Neural progenitor cell (in vitro differentiated cells): Measurements from ENCODE around the gene CPB1.

ENCODE experiments used
- EZH2 ChIP-seq: fragments of 200-600 bp; sonication (generic); IDR thresholded peaks from 2 replicates; pipeline ENCODE4 v1.6.1; 2017; ENCODE audit warnings: antibody characterized with exemption, mild to moderate bottlenecking, moderate library complexity
- TF ChIP-seq, protein P1 (sequence below): fragments of 200-600 bp; sonication (generic); IDR thresholded peaks from 2 replicates; pipeline ENCODE4 v1.5.1; 2017; ENCODE audit warnings: antibody characterized with exemption, mild to moderate bottlenecking

DNA sequence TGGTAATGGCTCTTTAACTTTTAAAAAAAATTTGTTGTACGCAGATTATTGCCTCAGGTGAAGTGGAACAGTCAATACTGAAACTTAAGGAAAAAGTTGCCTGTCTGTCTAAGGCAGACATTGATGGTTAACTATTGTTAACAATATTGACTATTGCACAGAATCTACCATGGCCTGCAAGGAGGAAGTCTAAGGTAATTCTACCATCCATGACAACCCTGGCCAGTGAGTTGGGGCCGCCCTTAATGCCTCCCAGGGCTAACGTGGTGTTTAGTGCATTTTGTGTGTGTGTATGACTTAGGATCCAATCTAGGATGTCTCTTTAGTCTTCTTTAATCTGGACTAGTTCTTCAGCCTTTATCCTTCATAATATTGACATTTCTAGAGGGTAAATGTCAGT, 2.1 kb upstream of the CPB1 start:
- TF ChIP-seq EZH2: no peak
- TF ChIP-seq, protein P1, sequence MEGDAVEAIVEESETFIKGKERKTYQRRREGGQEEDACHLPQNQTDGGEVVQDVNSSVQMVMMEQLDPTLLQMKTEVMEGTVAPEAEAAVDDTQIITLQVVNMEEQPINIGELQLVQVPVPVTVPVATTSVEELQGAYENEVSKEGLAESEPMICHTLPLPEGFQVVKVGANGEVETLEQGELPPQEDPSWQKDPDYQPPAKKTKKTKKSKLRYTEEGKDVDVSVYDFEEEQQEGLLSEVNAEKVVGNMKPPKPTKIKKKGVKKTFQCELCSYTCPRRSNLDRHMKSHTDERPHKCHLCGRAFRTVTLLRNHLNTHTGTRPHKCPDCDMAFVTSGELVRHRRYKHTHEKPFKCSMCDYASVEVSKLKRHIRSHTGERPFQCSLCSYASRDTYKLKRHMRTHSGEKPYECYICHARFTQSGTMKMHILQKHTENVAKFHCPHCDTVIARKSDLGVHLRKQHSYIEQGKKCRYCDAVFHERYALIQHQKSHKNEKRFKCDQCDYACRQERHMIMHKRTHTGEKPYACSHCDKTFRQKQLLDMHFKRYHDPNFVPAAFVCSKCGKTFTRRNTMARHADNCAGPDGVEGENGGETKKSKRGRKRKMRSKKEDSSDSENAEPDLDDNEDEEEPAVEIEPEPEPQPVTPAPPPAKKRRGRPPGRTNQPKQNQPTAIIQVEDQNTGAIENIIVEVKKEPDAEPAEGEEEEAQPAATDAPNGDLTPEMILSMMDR: no peak
